Stimulated activated CD4-positive, alpha-beta T cell treated with anti-CD3 and anti-CD28 coated beads, Interleukin-2, amount 100 ng/mL, for 4 hours (primary cell): Measurements from ENCODE around the gene ELAVL1.
"Not testable (repeated sequence)": the region's sequence is repeated elsewhere in the genome, so short reads cannot be mapped to it uniquely, and the experiment has no call there.

ENCODE experiments used
- DNase-seq: peaks from one replicate; pipeline ENCODE4 v3.0.0-alpha.2; 2020; ENCODE audit warnings: low read depth

Gene ELAVL1

GRCh38 chr19:7933411-7933810 is 72.0 kb downstream of the ELAVL1 start:
- DNase-seq, result no peak

- no peak for DNase-seq
Observed at GRCh38 chr19:7932930-7933300, 72.5 kb downstream of the ELAVL1 start.

GRCh38 chr19:7932276-7932929 is 73.0 kb downstream of the ELAVL1 start:
- DNase-seq, result no peak

DNA sequence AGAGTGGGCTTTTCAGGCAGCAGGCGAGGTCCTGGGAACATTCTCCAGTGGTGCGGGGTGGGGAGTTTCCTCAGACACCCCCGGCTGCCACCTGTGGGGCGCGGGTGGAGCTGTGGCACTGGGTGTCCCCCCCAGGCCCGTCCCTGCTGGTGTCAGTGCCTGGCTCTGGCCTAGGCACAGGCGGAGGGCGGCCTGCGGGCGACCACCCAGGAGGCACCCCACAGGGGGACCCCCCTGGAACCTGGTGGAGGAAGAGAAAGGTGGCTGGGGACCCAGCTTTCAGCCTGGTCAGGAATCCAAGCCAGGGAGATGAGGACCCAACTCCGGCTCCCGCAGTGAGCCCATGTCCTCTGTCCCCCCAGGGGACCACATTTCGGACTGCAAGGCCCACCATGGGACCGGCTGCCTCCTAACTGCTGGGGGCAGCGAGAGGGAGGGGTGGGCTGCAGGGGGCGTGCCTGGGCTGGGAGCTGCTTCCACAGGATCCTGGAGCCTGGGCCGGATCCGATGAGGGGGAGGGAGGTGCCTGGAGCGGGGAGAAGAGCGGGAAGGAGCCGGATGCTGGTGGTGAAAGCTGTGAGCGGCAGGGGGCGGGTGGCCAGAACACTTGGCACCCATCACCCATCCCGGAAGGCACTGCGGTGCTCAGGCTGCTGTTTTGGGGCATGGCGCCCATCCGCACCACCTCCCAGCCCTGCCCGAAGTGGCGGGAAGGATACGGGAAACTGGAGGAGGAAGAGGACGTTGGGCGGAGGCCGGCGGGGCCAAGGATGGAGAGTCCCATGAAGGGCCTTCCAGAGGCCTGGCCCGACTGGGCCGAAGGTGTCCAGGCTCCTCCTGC is 74.0 kb downstream of the ELAVL1 start:
- DNase-seq, result no peak

DNA sequence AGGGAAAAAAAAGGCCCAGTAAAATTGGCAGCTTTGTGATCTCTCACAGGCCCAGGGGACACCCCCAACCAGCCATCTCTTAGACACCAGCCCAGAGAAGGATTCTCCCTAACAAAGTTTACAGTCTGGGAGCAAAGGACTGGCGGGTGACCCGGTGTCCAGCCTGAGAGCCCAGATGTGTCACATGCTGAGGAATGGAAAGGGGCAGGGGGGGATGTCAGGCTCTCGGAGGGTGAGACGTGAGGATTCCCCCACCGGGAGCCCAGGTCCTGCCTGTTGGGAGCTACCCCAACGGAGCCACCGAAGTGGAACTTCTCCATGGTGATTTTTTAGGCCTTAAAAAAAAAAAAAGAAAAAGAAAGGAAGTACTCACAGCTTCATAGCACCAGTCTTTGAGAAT is 74.7 kb downstream of the ELAVL1 start:
- no peak for DNase-seq

GRCh38 chr19:7930030-7930429 is 75.4 kb downstream of the ELAVL1 start:
- not testable (repeated sequence) for DNase-seq

GRCh38 chr19:7928741-7929701 is 76.4 kb downstream of the ELAVL1 start:
- no peak for DNase-seq

GRCh38 chr19:7928334-7928706 is 77.1 kb downstream of the ELAVL1 start:
- DNase-seq, result no peak

DNA sequence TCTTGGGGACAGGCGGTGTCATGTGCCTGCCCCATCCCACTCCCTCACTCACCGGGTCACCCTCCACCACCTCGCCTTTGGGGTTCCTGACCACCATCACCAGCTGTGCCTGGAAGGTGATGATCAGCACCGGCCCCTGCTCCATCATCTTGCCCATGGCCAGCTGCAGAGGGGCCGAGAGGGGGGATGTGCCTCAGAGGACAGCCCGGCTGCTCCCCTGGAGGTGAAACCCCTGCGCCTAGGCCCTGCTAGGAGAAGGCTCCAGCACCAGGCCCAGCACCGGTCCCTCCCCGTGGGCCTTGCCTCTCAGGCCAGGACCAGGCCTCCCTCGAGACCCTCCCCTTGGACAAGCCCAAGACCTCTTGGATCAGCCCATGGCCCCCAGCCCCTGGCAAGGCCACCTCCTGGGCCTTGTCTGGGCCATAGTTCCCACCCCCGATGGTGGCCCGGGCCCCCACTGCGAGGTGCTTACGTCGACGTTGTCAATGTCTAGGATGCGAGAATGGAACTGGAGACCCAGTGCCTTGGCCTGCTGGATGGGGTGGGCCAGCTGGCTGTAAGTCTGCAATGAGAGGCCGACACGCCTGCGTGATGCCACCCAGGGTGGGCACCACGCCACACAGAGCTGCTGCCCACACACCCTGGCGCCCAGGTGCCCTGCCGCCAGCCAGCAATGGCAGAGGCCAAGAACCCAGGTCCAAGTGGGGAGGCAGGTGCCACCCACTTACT is 77.7 kb downstream of the ELAVL1 start:
- DNase-seq, result no peak

DNA sequence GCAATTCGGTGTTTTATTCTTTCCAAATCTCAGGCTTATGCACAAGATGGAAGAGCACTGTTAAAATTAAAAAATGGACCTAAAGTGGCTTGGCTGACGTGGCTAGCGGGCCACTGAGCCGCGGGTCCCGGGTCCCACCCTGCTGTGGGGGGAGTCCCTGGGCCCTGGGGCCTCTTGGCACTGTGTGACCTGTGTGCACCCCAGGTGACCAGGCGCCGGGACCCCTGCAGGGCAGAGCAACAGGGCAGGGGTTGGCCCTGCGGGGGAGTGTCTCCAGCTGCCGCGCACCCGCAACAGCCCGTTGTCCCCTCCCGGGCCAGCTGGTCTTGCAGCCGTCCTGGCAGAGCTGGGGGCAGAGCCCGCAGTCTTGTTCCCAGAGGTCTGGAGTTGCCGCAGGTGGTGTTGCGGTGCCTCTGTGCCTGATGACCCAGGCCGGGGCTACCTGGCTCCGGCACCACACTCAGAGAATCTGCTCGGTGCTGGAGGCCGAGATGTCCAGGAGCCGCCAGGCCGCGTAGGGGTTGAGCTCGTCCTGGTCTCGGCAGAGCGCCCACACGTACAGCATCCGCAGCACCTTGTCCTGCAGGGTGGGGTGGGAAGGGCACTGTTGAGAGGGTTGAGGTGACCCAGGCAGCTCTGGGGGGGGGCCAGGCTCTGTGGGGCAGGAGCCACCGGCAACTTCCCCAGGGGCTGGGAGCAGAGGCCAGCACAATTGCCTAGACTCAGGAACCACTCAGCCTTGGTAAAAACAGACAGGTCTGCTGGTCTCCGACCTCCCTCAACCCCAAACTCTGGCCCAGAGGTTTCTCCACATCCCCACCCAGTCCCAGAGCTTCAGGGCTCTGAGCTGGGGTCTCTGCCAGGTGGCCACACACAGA is 78.5 kb downstream of the ELAVL1 start:
- no peak for DNase-seq

GRCh38 chr19:7926021-7926726 is 79.3 kb downstream of the ELAVL1 start, which contains the start of gene CTXN1:
CTXN1 (minus strand) TSS chr19:7926135; CDS start chr19:7925538, 597 bp downstream.
- peak; percentile 73 for DNase-seq

DNA sequence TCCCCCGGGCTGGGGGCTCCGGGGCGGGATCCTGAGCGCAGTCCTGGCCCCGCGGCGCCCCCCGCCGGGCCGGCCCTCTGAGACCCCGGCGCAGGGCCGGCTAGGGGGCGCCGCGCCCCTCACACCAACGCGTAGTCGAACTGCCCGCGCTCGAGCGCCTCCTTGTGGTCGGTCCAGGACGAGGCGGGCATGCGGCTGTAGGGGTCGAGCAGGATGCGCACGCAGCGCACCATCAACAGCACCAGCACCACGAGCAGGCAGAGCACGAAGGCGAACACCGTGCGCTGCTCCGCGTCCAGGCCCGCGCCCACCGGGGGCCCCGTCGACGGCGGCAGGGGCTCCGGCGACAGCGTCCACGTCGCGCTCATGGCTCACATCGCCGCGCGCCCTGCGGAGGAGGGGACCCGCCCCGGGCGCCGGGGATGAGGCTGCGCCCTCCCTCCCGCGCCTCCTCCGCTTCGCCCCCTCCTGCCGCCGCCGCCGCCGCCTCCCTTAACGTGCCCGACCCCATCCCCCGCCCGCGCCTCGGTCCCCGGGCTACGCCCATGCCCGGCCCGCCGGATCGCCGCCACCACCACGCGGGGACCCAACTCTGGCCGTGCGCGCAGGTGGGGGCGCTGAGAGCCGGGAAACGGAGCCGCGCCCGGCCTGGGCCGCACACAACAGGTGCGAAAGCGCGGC is 80.1 kb downstream of the ELAVL1 start:
- DNase-seq, result peak; percentile 60

DNA sequence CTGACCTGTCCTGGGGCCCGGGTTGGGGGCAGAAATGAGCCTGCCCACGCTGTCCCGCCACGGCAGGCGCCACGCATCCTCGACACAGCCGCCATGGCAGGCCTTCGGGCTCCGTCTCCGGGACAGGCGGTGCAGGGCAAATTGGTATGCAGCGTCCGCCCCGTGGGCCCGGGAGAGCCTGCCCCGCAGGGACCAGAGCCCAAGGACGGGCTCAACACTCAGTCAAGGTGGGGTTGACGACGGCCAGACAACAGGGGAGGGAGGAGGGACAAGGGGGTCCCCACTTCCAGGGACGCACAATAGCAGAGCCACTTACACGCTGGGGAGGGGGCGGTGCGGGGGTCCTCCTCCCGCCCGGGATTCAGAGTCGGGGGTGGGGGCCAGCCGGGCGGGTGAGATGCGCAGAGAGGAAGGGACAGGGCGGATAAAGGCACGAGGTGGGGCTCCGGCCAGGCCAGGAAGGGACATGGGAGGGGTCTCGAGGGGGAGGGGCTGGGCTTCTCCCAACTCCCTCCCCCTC is 80.7 kb downstream of the ELAVL1 start:
- no peak for DNase-seq

DNA sequence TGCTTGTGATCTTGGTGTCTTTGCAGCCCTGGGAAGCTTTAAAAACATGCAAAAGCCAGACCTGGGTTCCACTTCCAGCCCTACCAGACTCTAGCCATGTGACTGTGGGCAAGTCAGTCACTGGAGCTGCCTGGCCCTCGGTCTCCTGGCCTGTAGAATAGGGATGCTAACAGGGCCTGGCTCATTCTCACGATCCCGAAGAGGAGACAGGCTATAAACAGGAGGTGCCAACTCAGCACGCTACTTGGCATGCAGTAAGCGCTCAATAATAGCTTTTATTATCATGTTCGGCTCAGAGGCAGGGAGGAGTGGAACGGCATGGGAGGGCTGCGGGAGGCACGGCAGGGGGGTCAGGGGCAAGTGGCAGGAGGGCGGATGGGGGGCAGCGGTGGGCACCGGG is 81.2 kb downstream of the ELAVL1 start:
- no peak for DNase-seq

DNA sequence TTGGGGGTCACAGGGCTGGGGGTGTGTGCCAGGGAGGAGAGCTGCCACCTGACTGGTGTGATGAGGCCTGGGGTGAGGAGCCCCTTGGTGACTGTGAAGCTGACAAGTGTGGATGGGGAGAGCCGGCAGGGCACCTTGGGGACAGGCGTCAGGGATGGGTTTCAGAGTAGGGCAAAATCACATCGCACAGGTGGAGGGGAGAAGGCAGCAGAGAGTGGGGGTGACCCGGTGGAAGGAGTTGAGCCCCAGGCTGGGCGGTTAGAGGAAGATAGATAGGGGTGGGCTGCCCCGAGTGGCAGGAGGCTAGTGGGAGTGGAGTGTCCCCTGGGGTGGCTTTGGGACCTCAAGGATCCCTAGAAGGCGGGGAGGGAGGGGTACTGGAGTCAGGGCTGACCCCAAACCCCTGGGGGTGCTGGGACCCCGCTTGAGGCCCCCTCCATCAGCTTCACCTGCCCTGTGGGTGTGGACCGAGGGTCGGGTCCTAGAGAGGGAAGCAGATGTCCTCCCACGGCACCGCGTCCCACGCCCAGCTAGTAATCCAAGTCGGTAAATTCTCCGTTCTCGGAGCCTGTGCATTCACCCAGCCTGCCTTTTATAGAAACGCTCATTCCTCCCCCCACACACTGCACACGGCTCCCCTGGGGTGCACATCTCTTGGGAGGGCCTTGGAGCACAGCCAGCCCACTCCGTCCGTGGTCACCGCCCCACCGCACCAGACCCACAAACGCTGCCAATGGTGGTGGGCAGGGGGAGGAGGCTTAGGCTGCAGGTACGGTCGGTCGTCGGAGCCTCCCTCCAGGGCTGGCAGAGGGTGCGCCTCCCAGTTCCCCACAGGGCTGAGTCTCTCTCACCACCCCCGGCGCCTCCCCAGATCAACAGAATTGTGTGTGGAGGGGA is 81.9 kb downstream of the ELAVL1 start:
- DNase-seq, result no peak

GRCh38 chr19:7922836-7923195 is 82.6 kb downstream of the ELAVL1 start:
- no peak for DNase-seq

DNA sequence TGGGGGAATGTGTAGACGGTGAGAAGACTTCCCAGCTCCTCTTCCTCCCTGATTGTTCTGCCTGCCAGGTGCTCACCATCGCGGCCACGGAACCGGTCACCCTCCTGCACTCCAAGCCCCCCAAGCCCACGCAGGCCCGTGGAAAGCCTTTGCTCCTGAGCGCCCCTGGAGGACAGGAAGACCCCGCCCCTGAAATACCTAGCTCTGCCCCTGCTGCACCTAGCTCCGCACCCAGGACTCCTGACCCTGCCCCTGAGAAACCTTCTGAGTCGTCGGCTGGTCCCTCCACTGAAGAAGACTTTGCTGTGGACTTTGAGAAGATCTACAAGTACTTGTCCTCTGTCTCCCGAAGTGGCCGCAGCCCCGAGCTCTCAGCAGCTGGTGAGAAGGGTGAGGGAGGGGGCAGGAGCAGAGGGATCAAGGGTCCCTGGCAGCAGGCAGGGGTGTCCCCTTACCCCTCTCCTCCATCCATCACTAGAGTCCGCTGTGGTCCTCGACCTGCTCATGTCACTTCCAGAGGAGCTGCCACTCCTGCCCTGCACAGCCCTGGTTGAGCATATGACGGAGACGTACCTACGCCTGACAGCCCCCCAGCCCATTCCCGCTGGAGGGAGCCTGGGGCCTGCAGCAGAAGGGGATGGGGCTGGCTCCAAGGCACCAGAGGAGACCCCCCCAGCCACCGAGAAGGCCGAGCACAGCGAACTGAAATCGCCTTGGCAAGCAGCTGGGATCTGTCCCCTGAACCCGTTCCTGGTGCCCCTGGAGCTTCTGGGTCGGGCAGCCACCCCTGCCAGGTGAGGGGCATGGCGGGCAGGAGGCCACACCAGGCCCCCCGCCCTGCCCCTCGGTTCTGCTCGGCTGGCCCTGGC is 83.2 kb downstream of the ELAVL1 start:
- DNase-seq, result no peak
